Colonic mucosa (tissue), 4 donors: ENCODE measurements around the gene CMSS1. TPM values are rescaled to one million over a fixed set of nuclear protein-coding genes. Genes with fewer than 3 reads are reported as not detected.

Experiments
- DNase-seq: peaks from one replicate; pipeline ENCODE4 v3.0.0-alpha.2; 2020
- H3K27ac ChIP-seq: fragments of 200-600 bp; one replicate; pipeline ENCODE4 v1.8.0; 2021
- H3K27me3 ChIP-seq: fragments of 200-600 bp; one replicate; pipeline ENCODE4 v1.8.0; 2021
- H3K36me3 ChIP-seq: fragments of 200-600 bp; one replicate; pipeline ENCODE4 v1.8.0; 2021
- H3K4me1 ChIP-seq: fragments of 200-600 bp; one replicate; pipeline ENCODE4 v1.8.0; 2021; ENCODE audit warnings: mild to moderate bottlenecking
- H3K4me3 ChIP-seq: fragments of 200-600 bp; one replicate; pipeline ENCODE4 v1.8.0; 2021
- H3K9ac ChIP-seq, 2 donors: one replicate each; pipeline ENCODE4 v1.7.0; 2013; ENCODE audit warnings: control low read depth in 2 of 2, low read depth in 2 of 2, low read length in 2 of 2
- H3K9me3 ChIP-seq: fragments of 200-600 bp; one replicate; pipeline ENCODE4 v1.8.0; 2021
- intact Hi-C: fragments of 100-400 bp; cut with DNase I; formaldehyde crosslinking; loops from one replicate; pipeline ENCODE4 v1.14.1; 2022
- total RNA-seq, 2 donors: library from RNA; stranded (reverse); fragmentation: NEBNext Ultra II Directional in 1 of 2; extraction: Animal tissue kit (Norgen Biotek cat#: 25700) in 1 of 2; gene quantifications; one replicate each; pipeline ENCODE4 v1.2.1, GENCODE V29; 2021
- TF ChIP-seq, protein P1 (sequence below): fragments of 200-600 bp; IDR thresholded peaks from one replicate; pipeline ENCODE4 v1.8.0; 2022; ENCODE audit warnings: antibody characterized with exemption, mild to moderate bottlenecking
- donor health status: healthy.
- donor health status: DM: no; HTN: no; CAD: no.
- donor health status: DM: no; HTN: no; CAD: no.

Gene CMSS1
- total RNA-seq, 2 donors from 2014 or later = 10.7 to 24.7 TPM

DNA sequence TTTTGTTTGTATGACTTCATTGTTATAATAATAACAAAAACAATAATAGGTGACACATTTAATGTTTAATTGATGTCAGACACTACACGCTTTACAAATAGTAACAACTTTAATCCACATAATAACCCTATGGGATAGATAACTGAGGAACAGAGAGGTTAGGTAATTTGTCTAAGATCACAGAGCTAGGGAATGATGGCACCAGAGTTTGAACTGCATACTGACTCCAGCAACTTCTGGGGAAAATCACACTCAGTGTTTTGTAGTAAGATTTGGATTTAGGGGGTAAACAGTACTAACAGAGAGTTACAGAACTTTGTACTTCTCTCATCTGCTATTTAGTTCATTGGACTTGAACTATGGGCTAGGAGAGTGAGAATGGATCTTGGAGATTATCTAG, 66.0 kb downstream of the CMSS1 start:
- H3K4me1 ChIP-seq = no peaks in the 10 kb centered on the region
- DNase-seq = no peak
- H3K9ac ChIP-seq = no peak overlapping the region
- H3K9me3 ChIP-seq = no peaks in the 10 kb centered on the region
- no peaks in the 10 kb centered on the region for H3K27me3 ChIP-seq
- TF ChIP-seq, protein P1, sequence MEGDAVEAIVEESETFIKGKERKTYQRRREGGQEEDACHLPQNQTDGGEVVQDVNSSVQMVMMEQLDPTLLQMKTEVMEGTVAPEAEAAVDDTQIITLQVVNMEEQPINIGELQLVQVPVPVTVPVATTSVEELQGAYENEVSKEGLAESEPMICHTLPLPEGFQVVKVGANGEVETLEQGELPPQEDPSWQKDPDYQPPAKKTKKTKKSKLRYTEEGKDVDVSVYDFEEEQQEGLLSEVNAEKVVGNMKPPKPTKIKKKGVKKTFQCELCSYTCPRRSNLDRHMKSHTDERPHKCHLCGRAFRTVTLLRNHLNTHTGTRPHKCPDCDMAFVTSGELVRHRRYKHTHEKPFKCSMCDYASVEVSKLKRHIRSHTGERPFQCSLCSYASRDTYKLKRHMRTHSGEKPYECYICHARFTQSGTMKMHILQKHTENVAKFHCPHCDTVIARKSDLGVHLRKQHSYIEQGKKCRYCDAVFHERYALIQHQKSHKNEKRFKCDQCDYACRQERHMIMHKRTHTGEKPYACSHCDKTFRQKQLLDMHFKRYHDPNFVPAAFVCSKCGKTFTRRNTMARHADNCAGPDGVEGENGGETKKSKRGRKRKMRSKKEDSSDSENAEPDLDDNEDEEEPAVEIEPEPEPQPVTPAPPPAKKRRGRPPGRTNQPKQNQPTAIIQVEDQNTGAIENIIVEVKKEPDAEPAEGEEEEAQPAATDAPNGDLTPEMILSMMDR = no peak
- no peak overlapping the region for H3K4me3 ChIP-seq
- intact Hi-C loops = no loop called here
- no peaks in the 10 kb centered on the region for H3K36me3 ChIP-seq
- no peak overlapping the region for H3K27ac ChIP-seq

DNA sequence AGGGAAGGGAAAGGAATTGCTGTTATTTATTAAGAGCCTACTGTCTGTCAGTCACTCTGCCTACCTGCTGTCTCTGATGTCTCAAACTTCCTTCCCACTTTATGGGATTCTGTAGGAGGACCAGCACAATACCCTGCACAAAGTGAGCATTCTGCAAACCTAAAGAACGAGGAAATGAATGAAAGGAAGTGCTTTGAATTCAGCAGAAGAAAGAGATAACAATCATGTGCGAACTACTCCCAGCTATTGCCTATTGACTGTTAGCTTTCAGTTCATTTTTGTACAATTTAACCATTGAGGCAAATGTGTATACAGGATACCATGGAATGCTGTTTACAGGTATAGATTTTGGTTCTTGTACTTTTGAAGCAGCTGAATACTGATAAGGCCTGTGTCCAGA, 66.8 kb downstream of the CMSS1 start:
- Histone ChIP-seq H3K4me1 (no peaks in the 10 kb centered on the region), H3K9ac (no peak overlapping the region), H3K4me3 (no peak overlapping the region), H3K9me3 (no peaks in the 10 kb centered on the region), H3K36me3 (no peaks in the 10 kb centered on the region), H3K27me3 (no peaks in the 10 kb centered on the region), H3K27ac (no peak overlapping the region)
- intact Hi-C loops = no loop called here
- TF ChIP-seq, protein P1 = no peak
- DNase-seq = no peak

DNA sequence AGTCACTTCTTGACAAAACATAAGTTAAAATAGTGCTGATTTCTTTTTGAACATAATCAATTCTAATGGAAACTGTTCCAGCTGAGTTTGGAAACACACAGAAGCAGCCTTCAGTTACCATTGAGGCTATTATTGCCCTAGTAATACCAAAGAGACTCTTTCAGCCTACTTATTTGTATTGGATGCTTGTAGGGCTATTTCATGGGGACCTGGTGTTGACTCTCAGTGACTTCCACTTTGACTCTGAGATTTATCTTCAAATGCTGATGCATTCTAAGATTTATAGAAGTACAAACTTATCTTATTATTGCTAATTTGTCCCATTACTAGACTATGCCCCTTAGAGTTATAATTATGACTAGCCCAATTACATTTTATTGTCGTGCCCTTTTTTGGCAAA, 67.4 kb downstream of the CMSS1 start:
- H3K4me1 ChIP-seq = no peaks in the 10 kb centered on the region
- H3K27me3 ChIP-seq = no peaks in the 10 kb centered on the region
- intact Hi-C loops = no loop called here
- DNase-seq = no peak
- H3K9me3 ChIP-seq = no peaks in the 10 kb centered on the region
- no peak overlapping the region for H3K27ac ChIP-seq
- TF ChIP-seq, protein P1 = no peak
- no peak overlapping the region for H3K9ac ChIP-seq
- H3K4me3 ChIP-seq = no peak overlapping the region
- H3K36me3 ChIP-seq = no peaks in the 10 kb centered on the region

DNA sequence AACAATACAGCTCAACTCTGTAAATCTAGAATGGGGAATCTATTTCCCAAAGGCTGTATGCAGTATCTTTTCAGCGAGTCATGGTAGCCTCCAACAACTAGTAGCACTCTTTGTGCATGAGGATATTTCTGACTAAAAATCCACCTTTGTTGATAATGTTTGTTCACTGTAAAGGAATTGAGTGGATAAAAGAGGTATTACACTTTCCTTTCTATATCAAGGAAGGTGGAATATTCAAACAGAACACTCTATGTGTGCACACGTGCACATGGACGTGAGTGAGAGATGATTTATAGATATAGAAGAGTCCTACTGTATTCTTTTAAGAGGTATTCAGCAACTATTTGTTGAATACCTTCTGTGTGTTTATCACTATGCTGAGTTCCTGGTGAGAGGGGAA, 68.2 kb downstream of the CMSS1 start:
- Histone ChIP-seq H3K4me3 (no peak overlapping the region), H3K36me3 (no peaks in the 10 kb centered on the region), H3K27ac (no peak overlapping the region), H3K27me3 (no peaks in the 10 kb centered on the region), H3K4me1 (no peaks in the 10 kb centered on the region), H3K9me3 (no peaks in the 10 kb centered on the region), H3K9ac (no peak overlapping the region)
- TF ChIP-seq, protein P1 = no peak
- intact Hi-C loops = no loop called here
- DNase-seq = no peak

DNA sequence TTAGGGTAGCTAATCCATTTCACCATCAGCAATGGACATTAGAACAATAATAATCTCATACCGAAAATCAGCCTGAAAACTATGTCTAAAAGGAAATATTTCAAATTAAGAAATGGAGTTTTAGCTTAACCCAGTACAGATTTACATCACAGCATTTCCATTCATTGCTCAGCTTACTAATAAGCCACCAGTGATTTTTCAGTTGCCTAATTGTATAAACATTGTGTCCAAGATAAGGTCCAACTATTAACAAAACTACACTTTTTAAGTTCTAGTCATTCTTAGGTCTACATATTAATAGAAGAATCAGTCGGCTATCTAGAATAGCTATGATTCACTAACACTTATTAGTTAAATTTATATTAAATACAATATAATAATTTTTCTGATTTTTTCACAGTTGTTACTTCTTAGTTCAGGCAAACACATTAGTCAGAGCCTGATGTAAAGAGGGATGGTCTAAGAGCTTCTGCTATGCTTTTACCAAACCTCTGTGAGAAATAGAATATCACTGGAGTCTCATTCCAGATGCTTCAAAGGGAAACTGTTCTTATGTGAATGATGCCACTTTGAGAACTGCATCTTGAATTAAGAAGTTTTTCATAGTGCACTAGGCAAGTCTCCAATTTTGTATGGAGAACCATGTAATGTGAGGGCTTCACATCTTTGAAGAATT, 74.1 kb downstream of the CMSS1 start:
- H3K9ac ChIP-seq = no peak overlapping the region
- H3K4me1 ChIP-seq = no peaks in the 10 kb centered on the region
- H3K36me3 ChIP-seq = no peaks in the 10 kb centered on the region
- H3K9me3 ChIP-seq = no peaks in the 10 kb centered on the region
- intact Hi-C loops = no loop called here
- H3K4me3 ChIP-seq = no peak overlapping the region
- H3K27me3 ChIP-seq = no peaks in the 10 kb centered on the region
- no peak overlapping the region for H3K27ac ChIP-seq
- no peak for DNase-seq
- TF ChIP-seq, protein P1 = no peak
